GM12801 (cell line): Measurements from ENCODE around the gene ARF1.

Experiments
- TF ChIP-seq, protein P1 (sequence below): IDR thresholded peaks from one replicate; pipeline ENCODE4 v1.5.1; 2011; ENCODE audit warnings: control low read depth; ENCODE audit not compliant: insufficient read length; ENCODE audit errors: extremely low read depth

ARF1 gene

DNA sequence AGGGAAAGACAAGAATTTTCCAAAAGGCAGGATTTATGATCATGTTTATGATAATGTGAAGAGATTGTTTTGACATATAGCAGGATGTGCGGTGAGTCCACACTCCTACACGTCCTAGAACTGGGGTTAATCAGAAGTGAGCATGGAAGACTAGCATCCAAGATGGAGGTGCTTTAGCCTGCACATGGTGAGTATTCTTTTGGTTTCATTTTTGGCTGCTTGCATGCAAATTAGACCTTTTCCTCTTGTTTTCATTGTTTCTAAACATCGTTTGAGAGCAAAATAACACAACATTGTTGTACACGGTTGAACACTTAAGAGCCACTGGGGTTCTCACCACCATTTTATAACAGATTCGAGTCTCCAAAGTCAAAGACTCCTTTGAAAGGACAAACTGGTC, 42.7 kb downstream of the ARF1 start:
- TF ChIP-seq, protein P1, sequence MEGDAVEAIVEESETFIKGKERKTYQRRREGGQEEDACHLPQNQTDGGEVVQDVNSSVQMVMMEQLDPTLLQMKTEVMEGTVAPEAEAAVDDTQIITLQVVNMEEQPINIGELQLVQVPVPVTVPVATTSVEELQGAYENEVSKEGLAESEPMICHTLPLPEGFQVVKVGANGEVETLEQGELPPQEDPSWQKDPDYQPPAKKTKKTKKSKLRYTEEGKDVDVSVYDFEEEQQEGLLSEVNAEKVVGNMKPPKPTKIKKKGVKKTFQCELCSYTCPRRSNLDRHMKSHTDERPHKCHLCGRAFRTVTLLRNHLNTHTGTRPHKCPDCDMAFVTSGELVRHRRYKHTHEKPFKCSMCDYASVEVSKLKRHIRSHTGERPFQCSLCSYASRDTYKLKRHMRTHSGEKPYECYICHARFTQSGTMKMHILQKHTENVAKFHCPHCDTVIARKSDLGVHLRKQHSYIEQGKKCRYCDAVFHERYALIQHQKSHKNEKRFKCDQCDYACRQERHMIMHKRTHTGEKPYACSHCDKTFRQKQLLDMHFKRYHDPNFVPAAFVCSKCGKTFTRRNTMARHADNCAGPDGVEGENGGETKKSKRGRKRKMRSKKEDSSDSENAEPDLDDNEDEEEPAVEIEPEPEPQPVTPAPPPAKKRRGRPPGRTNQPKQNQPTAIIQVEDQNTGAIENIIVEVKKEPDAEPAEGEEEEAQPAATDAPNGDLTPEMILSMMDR, result no peak

DNA sequence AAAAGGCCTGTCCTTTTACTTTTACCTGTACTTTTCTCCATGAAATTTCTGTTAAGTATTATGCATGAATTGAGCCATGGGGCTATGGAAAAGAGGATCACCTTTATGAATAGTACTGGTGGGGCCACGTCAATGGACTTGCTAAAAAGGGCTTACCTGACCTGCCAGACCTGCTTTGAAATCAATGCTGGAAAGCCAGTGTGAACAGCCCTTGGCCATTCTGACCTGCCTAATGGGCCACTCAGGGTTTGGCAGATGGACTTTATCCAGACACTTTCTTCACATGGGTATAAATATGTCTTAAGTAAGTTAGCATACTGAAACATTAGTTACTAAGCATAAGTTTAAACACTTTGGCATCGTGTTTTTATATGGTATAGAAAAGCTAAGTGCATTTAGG, 49.3 kb downstream of the ARF1 start:
- TF ChIP-seq, protein P1, result no peak

DNA sequence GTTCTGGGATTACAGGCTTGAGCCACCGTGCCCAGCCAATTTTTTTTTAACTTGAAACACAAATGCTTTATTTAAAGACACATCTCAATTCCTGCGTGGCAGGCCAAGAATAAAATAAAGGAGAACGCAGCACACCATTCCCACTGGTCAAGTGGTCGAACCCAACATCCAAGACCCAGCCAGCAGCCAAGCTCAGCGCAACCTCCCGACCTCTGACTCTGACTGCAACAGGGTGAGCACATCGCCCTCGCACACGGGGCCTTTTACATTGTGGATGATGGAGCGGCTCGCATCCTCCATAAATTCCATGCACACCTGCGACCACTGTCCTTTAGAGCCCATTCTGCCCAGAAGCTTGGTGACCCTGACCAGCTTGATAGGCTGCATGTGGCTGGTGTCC, 52.1 kb downstream of the ARF1 start:
- TF ChIP-seq, protein P1, result no peak

DNA sequence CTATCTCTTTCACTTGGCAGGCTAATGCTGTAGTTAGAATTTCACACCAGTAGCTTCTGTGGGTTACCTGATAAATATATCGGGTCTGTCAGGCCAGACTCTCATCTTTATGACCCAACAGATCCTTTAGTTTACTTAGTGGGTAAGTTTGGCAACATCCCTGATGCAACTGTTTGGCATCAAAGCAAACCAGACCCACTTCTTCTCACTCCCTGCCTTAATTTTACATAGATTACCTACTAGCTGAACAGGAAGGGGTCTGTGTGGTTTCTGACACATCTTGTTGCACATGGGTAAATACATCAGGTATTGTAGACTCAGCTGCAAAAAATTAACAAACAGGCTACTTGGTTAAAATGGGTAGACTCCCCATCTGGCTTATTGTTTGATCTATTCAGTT, 54.4 kb downstream of the ARF1 start:
- TF ChIP-seq, protein P1, result no peak

DNA sequence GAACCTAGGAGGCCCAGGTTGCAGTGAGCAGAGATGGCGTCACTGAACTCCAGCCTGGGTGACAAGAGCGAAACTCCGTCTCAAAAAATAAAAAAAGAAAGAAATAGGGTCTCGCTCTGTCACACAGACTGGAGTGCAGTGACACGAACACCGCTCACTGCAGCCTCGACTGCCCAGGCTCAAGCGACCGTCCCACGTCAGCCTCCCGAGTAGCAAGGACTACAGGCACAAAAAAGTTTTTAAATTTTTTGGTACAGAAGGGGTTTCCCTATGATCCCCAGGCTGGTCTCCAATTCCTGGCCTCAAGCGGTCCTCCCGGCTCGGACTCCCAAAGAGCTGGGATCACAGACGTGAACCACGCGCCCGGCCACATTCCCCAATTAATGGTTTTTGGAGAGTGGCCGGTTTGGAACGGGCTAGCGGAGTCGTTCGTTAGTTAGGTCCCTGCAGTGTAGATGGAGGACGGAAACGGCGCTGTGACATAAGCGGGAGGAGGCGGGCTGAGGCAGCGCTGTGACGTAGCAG, 57.0 kb downstream of the ARF1 start:
- TF ChIP-seq, protein P1, result no peak

DNA sequence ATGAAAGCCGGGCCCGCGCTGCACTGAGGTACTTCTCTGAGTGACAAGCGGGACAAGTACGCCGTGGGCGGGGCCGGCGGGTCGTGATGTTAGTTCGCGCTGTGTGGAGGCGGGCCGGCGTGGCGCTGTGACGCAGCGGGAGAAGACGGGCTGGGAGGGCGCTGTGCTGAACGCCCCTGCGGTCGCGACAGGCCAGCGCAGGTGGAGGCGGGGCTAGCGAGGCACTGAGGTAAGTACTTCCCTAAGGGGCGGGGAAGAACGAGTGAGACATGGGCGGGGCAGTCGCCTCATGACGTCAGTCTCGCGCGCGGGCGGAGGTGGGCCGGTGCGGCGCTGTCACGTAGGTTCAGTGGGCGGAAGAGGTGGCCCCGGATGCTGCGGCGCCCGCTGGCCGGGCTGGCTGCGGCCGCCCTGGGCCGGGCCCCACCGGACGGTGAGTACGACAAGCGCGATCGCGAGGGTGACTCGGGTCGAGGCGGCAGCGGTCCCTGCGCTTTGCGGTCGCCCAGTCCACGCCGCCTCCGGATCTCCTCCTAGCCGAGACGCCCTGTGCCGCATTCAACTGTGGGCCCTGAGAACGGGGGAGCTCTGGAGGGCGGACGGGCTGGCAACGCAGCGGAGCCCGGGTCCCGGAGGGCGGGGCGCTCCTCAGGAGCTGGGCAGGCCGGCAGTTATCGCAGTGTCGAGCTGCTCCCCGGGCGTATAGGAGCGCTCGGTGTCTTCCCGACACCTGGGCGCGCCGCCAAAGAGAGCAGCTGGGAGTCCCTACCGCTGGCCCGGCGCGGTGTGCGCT, 57.6 kb downstream of the ARF1 start, which contains the start of gene GUK1:
Gene GUK1 (plus strand): TSS at position 349 of the 793 bp plus-strand sequence. CDS start 24 bp downstream, at position 373.
- TF ChIP-seq, protein P1, result no peak

DNA sequence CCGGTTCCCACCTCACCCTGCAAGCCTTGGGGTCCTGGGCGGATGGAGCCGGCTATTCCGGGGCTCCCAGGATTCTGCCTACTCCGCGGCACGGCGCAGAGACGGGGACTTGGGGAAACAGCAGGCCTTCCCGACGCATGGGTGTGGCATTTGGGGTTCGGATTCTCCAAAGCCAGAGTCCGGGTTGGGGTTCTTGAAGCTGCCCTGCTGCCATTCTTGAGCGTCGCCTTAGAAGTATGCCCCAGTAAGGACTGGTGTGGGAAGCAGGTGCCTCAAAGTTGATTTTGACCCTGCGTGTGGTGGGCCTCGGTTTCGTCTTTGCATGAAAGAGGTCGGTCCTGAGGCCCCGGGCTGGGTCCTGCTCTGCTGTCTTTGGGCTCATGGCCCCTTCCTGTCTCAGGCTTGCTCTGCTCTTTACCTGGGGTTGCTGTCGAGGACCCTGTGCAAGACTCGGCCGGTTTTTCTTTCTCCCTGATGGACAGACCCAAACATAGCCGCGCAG, 58.3 kb downstream of the ARF1 start:
- TF ChIP-seq, protein P1, result no peak
